NCI-H526 treated with DMSO at 0.1 percent for 48 hours (cell line): ENCODE measurements around the gene SLF2.

Experiments
- DNase-seq: peaks from one replicate; lab custom pipeline; 2025; lab: John Stamatoyannopoulos, UW

The SLF2 gene

DNA sequence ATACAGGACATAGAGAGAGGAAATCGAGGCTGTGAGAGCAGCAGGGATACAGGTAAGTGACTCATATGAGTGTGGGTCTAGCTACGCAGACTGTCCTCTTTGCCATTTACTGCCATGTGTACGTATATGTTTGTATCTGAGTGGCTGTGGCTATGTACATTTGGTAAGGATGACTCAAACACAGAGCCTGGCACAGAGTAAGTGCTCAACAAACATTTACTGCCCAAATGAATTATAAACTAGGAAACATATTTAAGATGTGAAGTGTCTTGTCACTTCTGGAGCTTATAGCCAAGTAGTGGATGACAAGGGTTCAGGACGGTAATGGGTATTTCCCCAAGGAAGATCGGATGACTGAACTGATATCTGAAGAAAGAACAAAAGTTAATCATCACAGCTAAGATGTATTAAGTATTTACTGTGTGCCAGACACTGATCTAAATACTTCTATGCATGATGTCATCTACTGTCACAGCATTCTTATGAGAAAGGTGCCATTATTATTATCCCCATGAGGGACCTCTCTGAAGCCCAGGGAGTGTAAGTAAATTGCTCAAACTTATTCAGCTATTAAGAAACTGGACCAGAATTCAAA is 68.5 kb downstream of the SLF2 start:
- no peak for DNase-seq

DNA sequence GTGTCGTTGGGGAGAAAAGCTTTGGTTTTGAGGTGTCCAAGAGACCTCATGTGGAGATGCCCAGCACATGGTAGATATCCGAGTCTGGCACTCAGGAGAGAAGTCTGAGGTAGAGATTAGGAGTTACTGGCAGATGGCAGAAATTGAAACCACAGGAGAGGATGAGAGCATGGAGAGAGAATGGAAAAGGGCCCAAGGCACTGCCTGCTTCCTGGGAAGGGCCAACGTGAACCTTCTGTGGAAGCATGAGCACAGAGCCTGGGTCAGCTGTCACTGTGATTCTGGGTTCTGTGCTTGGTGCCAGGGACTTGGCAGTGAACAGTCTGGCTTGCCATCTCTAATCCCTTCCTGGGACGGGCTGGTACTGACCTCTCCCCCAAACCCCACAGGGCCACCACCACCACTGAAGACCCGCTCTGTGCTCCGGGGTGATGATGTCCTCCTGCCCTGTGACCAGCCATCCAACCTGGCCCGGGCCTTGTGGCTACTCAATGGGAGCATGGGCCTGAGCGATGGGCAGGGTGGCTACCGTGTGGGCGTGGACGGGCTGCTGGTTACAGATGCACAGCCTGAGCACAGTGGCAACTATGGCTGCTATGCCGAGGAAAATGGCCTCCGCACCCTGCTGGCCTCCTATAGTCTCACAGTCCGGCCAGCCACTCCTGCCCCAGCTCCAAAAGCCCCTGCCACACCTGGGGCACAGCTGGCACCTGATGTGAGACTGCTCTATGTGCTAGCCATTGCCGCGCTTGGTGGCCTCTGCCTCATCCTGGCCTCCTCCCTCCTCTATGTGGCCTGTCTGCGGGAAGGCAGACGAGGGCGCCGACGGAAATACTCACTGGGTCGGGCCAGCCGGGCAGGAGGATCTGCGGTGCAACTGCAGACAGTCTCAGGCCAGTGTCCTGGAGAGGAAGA is 70.4 kb downstream of the SLF2 start:
- DNase-seq: no peak

DNA sequence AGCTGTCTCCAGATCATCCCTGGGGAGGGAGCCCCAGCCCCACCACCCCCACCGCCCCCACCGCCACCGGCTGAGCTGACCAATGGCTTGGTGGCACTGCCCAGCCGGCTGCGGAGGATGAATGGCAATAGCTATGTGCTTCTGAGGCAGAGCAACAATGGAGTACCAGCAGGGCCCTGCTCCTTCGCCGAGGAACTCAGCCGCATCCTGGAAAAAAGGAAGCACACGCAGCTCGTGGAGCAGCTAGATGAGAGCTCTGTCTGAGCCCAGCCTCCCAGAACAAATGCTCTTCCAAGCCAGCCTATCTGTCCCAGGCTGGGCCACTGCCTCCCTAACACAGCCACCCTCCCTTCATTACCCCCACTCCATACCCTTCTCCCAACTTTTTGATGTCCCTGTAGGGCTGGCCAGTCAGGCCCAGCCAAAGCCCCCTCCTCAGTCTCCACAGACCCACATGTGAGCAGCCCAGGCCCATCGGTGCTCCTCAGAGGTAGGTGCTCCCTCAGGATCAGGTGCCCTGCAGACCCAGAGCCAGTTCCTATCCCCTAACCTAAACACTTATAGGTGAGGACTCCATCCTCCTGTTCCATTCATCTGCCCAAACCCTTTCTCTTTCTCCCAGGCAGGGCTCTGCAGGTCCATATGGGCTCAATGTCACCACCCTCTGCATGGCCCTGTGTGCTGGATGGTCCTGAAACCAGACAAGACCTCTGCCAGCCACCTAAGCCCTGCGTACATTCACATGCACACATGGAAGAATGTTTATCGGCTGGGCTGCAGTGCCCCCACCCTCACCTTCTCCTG is 71.3 kb downstream of the SLF2 start:
- DNase-seq: no peak

DNA sequence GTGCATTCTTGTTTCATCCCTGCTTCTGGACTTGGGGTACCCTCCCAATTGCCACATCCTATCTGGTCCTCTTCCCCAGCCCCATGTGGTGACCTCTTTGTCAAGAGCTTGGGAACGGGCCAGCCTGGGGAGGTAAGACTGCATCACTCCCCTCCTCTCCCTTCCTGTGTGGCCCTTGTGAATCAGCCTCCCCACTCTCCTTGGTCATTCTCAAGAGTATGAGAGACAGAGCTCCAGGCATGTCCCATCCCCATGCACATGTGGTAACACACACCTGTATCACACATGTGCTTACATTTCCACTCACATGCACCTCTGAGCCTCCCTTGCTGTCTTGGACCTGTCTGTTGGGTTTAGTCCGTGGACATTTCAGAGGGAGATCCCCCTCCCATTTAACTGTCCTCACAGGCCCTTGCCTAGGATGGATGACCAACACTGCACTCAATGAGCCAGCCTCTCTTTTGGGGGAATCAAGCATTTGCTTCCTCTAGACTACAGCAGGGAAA is 72.0 kb downstream of the SLF2 start:
- DNase-seq: no peak

DNA sequence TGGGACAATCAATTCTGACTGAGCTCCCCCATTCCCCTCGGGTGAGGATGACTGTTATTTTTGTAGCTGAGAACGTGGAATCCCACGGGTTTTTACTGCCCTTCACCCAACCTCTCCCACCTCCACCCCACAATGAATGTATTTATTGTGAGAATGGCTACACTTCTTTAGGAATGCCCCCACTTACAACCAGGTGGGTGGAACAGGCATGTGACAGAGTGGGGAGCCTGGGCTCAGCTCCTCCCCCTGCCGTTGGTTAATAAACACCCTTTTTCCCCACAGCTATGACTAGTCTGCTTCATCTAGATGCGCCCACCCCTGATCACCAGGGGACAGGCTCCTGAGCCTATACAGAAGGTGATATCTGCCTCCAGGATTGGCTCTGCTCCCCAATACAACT is 72.6 kb downstream of the SLF2 start:
- no peak for DNase-seq

DNA sequence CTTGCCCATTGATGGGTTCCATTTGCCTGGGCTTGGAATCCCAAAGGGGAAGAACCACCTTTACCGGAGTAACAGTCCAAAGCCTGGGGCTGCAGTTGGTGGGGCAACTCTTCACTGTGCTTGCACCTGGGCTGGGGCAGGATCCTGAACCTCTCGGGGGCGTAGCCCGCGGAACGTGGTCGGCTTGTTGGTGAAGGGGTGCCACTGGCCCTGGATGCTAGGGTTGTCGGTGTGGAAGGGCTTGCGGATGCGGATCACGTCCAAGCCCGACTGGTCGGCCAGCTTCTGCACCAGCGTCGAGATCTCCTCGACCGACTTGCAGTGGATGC is 73.8 kb downstream of the SLF2 start:
- no peak for DNase-seq

DNA sequence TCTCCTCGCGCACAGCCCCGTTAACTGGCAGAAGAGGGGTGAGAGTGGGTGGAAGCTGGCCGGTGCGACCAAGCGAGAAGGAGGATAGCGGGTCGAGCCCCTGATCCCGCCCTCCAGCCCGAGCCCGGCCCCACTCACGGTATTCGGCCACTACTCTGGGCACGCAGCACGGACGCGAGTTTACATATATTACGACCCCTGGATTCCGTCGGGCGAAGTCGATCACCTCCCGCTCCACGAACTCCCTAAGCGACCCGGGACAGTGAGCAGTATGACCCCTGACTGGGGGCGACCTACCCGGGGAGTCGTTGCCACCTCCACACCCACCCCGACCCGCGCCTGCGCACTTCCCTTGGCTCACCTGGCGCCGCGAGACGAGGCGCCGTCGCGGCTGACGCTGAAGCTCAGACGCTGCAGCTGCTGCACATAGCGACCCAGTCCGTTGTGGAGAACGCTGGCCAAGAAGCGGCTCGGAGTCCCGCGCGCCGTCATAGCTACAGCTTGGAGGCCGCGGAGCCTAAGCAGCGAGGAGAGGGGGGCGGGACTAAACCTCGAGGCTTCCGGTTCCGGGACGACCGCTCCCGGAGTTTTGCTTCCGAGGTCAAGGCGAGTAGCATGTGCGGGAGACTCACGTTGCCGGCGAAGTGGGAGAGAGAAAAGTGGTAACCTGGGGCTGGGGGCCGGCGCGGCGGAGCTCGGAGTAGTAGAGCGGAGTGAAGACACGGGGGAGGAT is 74.4 kb downstream of the SLF2 start, which contains the start of the genes MRPL43 and TWNK:
Gene MRPL43, minus strand, starts transcription at position 546 of the 733 bp plus-strand sequence. Its CDS starts 54 bp downstream, at position 492.
Gene TWNK, plus strand, starts transcription at position 592 of the 733 bp plus-strand sequence. CDS start 668 bp downstream, outside the sequence.
- DNase-seq: peak; percentile 18

DNA sequence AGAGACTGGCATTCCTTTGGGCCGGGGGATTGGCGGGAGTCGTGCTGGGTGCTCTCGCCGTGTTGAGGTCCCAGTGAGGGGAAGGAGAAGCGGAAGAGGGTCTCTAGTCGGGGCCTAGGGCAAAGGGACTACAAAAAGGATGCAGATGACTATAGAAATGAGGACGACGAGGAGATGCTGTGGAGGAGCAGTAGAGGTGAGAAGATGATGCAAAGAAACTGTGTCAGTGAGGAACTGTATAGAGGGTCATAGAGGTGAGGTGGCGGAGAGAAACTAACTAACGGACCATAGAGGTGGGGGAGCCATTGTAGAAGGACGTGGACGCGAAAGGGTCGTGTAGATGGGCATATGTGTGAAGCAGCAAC is 74.9 kb downstream of the SLF2 start:
- DNase-seq: no peak

DNA sequence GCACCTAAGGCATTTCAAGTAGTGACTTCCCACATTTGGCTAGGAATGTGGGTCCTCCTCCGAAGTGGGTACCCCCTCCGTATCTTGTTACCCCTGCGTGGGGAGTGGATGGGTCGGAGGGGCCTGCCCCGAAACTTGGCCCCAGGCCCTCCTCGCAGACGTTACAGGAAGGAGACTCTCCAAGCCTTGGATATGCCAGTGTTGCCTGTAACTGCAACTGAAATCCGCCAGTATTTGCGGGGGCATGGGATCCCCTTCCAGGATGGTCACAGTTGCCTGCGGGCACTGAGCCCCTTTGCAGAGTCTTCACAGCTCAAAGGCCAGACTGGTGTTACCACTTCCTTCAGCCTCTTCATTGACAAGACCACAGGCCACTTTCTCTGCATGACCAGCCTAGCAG is 75.4 kb downstream of the SLF2 start:
- DNase-seq: no peak

DNA sequence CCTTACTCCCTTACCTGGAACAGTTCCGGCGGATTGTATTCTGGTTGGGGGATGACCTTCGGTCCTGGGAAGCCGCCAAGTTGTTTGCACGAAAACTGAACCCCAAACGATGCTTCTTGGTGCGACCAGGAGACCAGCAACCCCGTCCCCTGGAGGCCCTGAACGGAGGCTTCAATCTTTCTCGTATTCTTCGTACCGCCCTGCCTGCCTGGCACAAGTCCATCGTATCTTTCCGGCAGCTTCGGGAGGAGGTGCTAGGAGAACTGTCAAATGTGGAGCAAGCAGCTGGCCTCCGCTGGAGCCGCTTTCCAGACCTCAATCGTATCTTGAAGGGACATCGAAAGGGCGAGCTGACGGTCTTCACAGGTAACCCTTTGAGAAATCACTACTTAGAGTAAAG is 76.3 kb downstream of the SLF2 start:
- no peak for DNase-seq

DNA sequence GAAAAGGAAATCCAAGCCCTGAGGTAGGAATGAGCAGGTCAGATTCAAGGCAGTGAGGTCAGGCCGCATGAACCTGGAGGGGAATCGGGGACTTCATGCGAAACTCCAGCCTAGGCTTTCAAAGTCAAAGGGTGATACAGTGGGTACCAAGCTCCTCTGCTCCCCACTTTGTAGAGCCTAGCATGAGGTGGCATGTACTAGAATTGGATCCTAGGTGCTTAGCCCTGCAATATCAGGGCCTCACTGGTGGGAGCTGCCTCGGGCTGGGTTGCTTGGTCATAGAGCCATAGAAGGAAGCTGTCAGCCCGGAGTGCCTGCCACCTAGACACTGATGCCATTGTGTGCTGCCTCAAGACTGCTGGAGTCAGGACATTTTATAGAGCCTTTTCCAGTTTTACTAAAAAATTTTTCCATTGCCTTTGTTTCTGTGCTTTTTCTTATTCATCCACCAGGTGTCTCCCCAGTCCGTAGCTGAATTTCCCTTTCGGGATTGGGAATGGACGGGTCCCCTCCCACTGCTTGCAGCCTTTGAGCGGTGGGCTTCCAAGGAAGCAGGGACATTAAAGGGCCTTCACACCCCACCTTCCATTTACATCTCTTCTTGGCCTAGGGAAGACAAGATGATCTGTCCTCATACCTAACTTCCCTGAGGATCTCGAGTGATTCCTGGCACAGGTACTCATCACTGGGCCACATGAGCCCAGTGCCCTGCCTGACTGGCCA is 81.4 kb downstream of the SLF2 start:
- DNase-seq: no peak

DNA sequence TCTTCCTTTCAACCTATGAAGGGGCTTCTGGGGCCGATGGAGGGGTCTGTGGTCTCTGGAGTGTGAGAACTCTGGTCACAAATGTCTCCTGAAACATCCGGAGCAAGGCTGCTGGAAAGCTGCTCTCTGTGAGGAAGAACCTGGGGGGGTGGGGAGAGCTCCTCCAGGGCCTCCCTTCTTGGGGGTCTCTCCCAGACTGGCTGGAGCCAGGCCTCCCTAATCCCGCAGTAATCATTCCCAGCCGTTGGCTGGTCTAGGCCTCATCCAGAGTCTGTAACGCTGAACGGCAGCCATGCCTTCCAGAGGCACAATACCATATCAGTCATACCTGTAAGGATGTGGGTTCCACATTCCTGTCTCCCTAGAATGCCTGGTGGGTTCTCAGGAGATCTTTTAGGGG is 82.4 kb downstream of the SLF2 start:
- no peak for DNase-seq

DNA sequence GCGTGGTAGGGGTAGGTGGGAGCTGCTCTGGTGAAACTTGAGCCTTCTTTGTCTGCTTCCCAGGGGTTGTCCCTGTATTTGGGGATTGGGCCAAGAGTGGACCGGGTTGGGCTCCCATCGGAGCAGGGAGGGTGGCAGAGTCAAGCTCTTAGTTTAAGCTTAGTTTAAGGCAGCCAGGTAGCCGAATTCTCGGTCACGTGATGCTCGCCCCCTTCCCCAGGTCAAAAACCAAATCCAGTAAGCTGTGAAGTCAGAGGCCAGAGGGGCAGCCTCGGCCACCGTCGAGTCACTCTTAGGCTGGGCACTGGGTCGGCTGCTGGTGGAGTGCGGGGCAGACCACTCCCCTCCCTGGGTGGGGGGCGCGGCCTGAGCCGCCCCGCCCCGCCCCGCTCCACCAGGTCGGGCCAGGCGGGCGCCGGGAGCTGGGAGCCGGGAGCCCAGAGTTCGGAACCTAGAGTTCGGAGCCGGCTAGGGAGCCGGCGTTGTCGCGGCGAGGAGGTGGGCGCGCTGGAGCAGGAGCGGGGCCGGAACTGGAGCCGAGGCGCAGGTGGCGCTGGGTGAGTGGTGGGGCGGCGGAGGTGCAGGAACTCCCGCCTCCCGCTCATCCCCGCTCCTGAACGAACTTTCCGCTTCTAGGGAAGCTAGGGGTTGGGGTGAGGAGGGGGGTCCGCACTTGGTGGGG is 84.1 kb downstream of the SLF2 start:
- peak; percentile 8 for DNase-seq

DNA sequence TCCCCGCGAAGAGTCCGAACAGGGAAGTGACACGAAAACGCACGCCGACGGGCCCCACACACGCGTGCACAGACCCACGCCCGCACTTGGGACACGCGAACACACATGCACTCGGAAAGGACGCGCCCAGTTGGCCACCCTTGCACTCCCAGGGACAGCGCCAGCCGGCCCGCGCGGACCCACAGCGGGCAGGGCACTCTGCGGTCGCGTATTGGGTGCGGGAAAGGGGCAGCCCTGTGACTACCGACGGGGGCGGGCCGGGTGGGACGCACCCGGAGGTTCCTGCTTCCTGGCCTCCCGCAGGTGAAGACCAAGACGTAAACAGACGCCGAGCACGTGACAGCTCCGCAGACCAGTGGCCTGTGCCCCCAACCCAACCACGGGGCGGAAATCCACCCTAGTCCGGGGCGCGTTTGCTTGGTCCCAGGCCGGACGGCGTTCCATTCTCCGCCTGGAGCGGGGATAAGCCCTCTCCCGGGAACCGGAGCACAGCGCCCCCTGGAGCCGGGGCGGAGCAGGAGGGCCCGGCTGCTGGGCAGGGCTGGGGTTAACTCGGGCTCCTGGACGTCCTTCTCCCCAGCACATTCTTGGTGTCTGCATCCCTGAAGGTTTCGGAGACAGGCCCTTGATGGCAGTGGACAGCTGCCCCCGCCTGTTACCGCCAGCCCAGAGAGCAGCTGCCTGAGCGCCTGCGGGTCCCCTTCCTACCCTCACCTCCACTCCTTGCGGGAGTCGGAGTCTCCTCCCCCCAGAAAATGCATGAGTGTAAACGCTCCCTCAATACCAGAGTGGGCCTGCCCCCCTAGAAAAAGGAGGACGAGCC is 84.8 kb downstream of the SLF2 start:
- DNase-seq: peak; percentile 44

DNA sequence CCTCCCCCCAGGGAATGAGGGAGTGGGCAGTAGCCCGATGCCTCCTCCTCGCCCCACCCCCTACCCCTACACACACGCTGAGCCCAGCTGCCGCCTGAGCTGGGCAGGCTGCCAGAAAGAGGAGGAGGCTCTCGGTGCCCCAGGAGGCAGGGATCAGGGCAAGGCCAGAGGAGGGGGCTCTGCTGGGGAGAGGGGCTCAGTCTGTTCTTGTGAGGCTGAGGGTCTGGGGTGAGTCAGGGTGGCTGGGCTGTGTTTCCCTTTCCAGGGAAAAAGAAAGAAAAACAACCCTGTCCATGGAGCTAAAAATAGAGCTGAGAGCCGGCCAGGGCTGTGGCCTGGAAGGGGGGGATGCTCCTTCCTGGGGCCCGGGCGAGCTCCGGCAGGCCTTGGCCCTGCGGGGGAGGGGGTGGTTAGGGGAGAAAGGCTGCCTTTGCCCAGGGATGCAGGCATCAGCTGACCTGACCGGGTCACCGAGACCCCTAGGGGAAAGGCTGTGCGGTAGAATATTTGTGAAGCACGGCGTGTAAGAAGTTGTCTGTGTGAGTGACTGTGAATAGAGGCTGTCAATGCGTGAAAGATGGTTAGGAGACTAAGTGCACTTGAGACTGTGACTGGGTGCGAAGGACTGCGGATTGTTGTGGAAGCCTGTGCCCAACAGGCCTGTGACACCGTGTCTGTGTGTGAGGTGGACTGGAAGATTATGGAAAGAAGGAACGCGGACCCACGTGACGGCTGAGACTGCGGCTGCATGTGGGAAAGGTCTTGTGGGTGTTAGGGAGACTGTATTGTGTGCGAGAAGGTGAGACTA is 85.6 kb downstream of the SLF2 start:
- DNase-seq: peak; percentile 61

DNA sequence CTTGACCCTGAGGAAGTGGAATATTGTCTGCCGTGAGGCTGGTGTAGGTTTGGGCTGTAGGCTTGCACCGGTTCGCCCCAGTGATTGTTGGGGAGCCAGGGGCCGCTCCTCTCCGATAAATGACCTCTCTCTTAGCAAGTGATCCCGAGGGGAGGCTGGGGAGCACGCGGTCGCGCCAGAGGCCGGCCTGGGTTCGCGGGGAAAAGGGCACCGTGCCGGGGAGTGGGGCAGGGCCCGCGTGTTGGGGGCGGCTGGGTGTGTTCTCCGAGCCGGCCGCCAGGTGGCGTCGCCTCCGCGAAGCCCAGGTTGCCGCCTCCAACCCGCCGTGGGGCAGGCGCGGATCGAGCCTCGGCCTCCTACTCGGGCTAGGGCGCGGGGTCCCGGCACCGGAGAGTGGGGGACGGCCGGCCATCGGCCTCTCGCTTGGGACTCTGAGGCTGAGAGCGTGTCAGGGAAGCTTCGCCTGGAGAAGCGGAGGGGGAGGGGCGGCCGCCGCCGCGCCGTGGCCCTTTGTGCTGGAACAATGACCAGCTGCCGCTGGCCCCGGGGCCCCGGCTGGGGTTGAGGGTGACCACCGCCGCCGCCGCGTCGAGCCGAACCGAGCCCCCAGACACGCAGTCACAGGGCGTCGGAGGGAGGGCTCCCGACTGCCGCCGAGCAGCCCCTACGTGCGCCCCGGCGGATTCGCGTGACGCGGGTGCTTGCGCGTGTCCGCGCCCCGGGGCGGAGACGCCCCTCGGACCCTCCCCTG is 86.4 kb downstream of the SLF2 start:
- peak; percentile 17 for DNase-seq

DNA sequence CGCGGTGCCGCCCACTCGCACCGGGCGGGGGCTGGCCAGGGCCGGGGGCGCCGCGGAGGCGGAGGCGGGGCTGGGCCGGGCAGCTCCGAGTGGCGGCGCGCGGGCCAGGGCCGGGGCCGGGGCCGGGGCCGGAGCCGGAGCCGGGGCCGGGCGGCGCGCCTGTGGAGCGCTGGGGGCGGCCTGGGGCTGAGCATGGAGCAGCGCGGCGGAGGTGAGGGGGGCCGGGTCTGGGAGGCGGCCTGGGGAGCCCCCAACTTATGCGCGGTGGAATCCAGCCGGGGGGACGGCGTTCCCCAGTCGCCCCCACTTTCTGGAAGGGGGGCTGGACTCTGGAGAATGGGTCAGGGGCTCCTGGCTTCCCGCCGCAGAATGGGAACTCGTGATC is 87.0 kb downstream of the SLF2 start, which contains the start of gene LZTS2:
Gene LZTS2, plus strand, starts transcription at position 67 of the 385 bp plus-strand sequence. CDS start 2,731 bp downstream, outside the sequence.
- no peak for DNase-seq
